GM12801 (cell line): ENCODE results near the gene GNAZ.

Experiments used
- CTCF ChIP-seq: IDR thresholded peaks from one replicate; pipeline ENCODE4 v1.5.1; 2011; ENCODE audit warnings: control low read depth; ENCODE audit not compliant: insufficient read length; ENCODE audit errors: extremely low read depth

The GNAZ gene

GRCh38 chr22:23164091-23164490, 93.8 kb downstream of the GNAZ start:
- no peak for TF ChIP-seq CTCF

- TF ChIP-seq CTCF, result no peak
Measured at GRCh38 chr22:23166042-23166831, 95.9 kb downstream of the GNAZ start.

GRCh38 chr22:23166841-23167616, 96.7 kb downstream of the GNAZ start:
- TF ChIP-seq CTCF, result no peak

GRCh38 chr22:23168391-23169042, 98.2 kb downstream of the GNAZ start:
- TF ChIP-seq CTCF, result no peak

GRCh38 chr22:23169043-23169406, 98.7 kb downstream of the GNAZ start:
- TF ChIP-seq CTCF, result no peak
